Islet of Langerhans (tissue), 1 donor: ENCODE measurements around the gene RMC1.
"Not testable (repeated sequence)": the region's sequence is repeated elsewhere in the genome, so short reads cannot be mapped to it uniquely, and the experiment has no call there.

ENCODE experiments used
- FAIRE-seq: peaks from one replicate; lab custom pipeline; 2011; peaks lifted over from hg19 to GRCh38; lab: Jason Lieb, UNC

Gene RMC1

GRCh38 chr18:23563377-23564043 is 60.2 kb downstream of the RMC1 start:
- FAIRE-seq: no peak

DNA sequence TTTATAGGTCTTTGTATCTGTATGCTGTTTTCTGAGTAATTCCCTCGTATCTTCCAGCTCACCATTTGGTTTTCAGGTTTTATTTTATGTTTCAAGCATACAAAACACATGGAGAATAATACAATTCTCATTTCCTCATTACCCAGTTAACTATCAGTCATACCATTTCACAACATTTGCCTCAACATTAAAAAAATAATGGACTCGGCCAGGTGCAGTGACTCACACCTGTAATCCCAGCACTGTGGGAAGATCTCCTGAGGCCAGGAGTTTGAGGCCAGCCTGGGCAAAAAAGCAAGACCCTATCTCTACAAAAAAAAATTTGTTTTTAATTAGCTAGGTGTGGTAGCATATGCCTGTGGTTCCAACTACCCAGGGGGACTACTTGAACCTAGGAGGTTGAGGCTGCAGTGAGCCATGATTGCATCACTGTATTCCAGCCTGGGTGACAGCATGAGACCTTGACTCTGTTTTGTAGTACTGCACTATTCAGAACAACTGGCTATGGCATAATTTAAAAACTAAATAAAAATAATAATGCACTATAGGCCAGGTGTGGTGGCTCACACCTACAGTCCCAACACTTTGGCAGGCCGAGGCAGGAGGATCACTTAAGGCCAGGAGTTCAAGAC is 62.7 kb downstream of the RMC1 start:
- FAIRE-seq: no peak

GRCh38 chr18:23567671-23568070 is 64.4 kb downstream of the RMC1 start:
- FAIRE-seq: no peak

GRCh38 chr18:23568281-23569138 is 65.2 kb downstream of the RMC1 start:
- no peak for FAIRE-seq

- FAIRE-seq: no peak
Observed at GRCh38 chr18:23569299-23570063, 66.2 kb downstream of the RMC1 start.

DNA sequence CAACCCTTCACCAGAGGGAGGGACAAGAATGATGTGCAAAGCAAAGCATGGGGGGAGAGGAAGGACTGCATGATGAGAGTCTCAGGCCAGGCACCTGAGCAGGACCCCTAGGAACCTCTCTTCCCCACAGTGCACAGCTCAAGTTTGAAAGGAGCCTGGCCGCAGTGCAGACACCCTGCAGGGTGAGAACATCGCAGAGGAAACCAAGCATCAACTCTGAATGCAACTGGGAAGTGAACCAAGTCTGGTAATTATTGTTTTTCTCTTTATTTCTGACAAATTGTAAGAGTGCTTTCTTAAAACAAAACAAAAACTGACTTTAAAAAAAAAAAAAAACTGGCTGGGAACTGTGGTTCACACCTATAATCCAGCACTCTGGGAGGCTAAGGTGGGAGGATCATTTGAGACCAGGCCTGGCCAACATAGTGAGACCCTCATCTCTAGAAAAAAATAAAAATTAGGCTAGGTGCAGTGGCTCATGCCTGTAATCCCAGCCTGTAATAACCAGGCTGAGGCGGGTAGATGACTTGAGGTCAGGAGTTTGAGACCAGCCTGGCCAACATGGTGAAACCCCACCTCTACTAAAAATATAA is 67.7 kb downstream of the RMC1 start:
- FAIRE-seq: no peak

- FAIRE-seq: no peak
Observed at GRCh38 chr18:23572012-23572411, 68.7 kb downstream of the RMC1 start.

DNA sequence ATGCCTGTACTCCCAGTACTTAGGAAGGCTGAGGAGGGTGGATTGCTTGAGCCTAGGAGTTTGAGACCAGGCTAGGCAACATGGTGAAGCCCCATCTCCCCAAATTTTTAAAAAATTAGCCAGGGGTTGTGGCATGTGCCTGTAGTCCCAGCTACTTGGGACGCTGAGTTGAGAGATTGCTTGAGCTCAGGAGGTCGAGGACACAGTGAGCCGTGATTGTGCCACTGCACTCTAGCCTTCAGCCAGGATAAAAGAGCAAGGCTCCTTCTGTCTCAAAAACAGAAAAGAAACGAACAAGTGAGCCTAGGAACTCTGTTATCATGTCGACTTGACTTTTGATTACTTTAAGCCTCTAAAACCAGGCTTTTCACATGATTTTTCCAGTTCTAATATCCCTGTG is 69.3 kb downstream of the RMC1 start:
- FAIRE-seq: no peak

DNA sequence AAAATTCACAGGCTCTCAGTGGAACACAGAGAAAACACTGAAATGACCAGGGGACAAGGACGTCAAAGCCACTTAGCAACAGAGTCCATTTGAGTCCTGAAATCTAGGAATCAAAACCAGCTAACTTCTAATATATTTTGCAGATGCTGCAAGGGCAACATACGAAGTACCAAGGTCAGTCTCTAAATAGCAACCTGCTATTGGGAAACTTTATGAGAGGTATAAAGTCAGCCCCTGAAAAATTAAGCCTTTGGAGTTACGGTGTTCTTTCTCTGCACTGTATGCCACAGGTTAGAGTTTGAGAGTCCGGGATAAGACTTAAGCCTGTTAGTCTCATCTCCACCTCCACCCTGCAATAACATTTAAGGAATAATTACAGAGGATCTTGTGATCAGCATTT is 69.7 kb downstream of the RMC1 start:
- no peak for FAIRE-seq

DNA sequence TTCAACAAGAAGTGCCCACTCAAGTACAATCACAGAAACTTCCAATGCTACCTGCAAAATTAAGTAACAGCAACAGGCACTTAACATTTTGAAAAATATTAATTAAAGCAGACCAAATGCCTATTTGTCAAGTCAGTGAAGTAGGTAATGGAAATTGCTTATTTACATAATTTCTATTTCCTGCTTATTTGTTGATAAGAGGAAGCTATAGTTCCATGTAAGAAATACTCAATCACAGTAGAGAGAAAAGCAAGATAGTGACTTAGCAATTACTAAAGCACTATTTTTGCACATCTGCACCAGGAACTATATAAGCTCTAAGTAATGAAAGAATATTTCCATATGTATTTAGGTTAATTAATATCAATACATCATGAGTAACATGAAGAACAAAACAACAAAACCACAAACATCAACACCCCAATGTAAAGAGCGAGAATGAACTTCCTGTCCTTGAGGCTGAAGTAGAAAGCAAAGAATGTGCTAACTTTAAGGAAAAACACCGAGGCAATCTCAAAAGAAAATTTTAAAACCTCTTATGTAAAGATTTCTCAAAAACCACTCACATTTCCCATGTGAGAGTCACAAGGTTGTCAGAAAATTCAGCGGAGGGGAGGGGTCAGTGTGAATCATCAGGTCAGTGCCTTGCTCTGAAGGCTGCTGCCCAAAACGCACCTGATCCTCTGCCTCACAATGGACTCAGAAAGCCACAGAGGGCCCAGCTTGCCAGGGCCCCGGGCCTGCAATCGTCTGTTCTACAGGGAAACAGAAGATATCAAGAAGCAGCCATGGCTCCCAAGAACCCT is 70.5 kb downstream of the RMC1 start:
- FAIRE-seq: no peak

GRCh38 chr18:23574611-23575308 is 71.4 kb downstream of the RMC1 start:
- FAIRE-seq: no peak

GRCh38 chr18:23575309-23575651 is 72.0 kb downstream of the RMC1 start:
- FAIRE-seq: no peak

DNA sequence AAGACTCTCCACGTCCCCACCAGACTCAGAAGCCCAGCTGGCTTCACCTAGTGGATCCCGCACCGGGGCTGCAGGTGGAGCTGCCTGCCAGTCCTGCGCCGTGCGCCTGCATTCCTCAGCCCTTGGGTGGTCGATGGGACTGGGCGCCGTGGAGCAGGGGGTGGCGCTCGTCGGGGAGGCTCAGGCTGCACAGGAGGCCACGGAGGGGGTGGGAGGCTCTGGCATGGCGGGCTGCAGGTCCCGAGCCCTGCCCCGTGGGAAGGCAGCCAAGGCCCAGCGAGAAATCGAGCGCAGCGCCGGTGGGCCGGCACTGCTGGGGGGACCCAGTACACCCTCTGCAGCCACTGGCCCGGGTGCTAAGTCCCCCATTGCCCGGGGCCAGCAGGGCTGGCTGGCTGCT is 74.2 kb downstream of the RMC1 start:
- FAIRE-seq: not testable (repeated sequence)

DNA sequence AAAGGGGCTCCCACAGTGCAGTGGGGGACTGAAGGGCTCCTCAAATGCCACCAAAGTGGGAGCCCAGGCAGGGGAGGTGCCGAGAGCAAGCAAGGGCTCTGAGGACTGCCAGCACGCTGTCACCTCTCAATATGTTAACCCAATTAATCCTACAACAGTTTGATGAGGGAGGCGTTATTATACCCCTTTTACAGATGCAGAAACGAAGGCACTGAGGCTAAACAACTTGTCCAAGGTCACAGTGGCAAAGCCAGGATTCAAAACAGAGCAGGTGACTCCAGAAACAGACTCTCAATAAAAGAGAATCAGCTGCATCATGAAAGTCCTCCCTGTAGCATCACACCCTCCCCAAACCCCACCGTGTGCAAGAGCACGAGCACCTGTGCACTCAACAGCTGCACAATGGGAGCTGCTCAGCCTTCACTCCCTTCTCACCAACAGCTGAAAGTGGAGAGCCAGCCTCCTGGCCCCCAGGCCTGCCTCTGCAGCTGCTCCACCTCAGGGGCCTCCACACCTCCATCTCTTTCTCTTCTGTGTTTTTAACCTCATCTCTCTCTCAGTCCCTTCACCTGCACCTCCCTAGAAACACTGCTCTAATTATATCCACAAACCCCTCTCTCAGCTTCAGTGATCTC is 74.9 kb downstream of the RMC1 start:
- FAIRE-seq: no peak

GRCh38 chr18:23578891-23579653 is 75.8 kb downstream of the RMC1 start:
- no peak for FAIRE-seq

DNA sequence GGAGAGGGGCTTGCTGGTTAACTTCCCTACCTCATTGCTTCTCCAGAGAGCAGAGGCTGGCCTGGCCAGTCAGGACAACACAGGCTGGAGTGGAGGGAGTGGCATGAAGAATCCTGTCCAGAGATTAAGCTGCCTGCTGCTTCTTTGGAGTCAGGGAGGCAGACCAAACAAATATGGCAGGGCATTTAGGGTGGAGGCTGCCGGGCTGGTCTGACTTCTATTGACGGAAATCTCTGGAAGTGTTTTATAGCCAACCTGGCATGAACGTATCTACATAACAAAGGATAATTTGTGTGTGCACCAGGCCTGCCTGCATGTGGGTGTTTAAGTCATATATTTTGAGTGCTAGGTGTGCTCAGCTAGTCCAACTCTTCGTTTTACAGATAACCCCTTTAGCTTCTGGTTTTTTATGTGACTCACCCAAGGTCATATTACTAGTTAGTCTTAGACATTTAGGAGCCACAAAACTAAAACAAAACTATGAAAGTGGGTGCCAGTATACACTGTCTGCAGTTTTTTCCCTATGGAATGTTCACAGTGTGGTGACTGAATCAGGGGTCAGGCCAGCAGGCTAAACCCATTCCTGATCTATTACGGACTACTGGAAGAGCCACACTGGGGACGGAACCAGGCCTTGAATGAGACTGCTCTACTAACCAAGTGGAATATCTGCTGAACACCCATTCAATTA is 77.5 kb downstream of the RMC1 start:
- no peak for FAIRE-seq
